H9 (cell line): Measurements from ENCODE around the gene ZSWIM2. TPM values are rescaled to one million over a fixed set of nuclear protein-coding genes. Genes with fewer than 3 reads are reported as not detected.

Source experiments
- DNase-seq: peaks from one replicate; pipeline ENCODE4 v3.0.0-alpha.2; 2017
- H2AFZ ChIP-seq: one replicate; pipeline ENCODE4 v1.6.1; 2013; ENCODE audit warnings: mild to moderate bottlenecking, low read length, control low read depth, moderate library complexity
- H2AK5ac ChIP-seq: 2 replicates; pipeline ENCODE4 v1.6.1; 2013; ENCODE audit warnings: low read length, control low read depth, mixed read lengths; ENCODE audit not compliant: insufficient read length
- H2BK120ac ChIP-seq: one replicate; pipeline ENCODE4 v1.6.1; 2013; ENCODE audit warnings: low read depth, mild to moderate bottlenecking, low read length, control low read depth, inconsistent platforms; ENCODE audit not compliant: poor library complexity, severe bottlenecking
- H2BK12ac ChIP-seq: 2 replicates; pipeline ENCODE4 v1.6.1; 2013; ENCODE audit warnings: low read length, control low read depth, mixed read lengths, low read depth; ENCODE audit not compliant: insufficient read length
- H2BK15ac ChIP-seq: 2 replicates; pipeline ENCODE4 v1.6.1; 2013; ENCODE audit warnings: low read depth, low read length, control low read depth
- H2BK20ac ChIP-seq: one replicate; pipeline ENCODE4 v1.6.1; 2013; ENCODE audit warnings: low read depth, mild to moderate bottlenecking, low read length, control low read depth, inconsistent platforms; ENCODE audit not compliant: poor library complexity, severe bottlenecking
- H2BK5ac ChIP-seq: 2 replicates; pipeline ENCODE4 v1.6.1; 2013; ENCODE audit warnings: low read length, control low read depth, mixed read lengths; ENCODE audit not compliant: insufficient read length
- H3K14ac ChIP-seq: 2 replicates; pipeline ENCODE4 v1.6.1; 2013; ENCODE audit warnings: low read length, control low read depth; ENCODE audit not compliant: insufficient read depth
- H3K18ac ChIP-seq: 2 replicates; pipeline ENCODE4 v1.6.1; 2013; ENCODE audit warnings: low read depth, mild to moderate bottlenecking, mixed read lengths, low read length, control low read depth; ENCODE audit not compliant: insufficient read length
- H3K23ac ChIP-seq: 2 replicates; pipeline ENCODE4 v1.6.1; 2013; ENCODE audit warnings: low read length, control low read depth, mixed read lengths, low read depth; ENCODE audit not compliant: insufficient read length
- H3K23me2 ChIP-seq: 2 replicates; pipeline ENCODE4 v1.6.1; 2013; ENCODE audit warnings: low read depth, mild to moderate bottlenecking, mixed read lengths, low read length, control low read depth; ENCODE audit not compliant: insufficient read length, poor library complexity, severe bottlenecking
- H3K27ac ChIP-seq: 2 replicates; pipeline ENCODE4 v1.5.1; 2013; ENCODE audit warnings: low read length, control low read depth, mixed read lengths, low read depth; ENCODE audit not compliant: insufficient read length
- H3K27me3 ChIP-seq: 2 replicates; pipeline ENCODE4 v1.6.1; 2013; ENCODE audit warnings: low read length, control low read depth, inconsistent platforms; ENCODE audit not compliant: insufficient read depth
- H3K4ac ChIP-seq: 2 replicates; pipeline ENCODE4 v1.6.1; 2013; ENCODE audit warnings: low read depth, mild to moderate bottlenecking, control low read depth, inconsistent platforms, low read length, moderate library complexity
- H3K4me1 ChIP-seq: 2 replicates; pipeline ENCODE4 v1.6.1; 2013; ENCODE audit warnings: low read length, control low read depth, inconsistent platforms; ENCODE audit not compliant: insufficient read depth
- H3K4me2 ChIP-seq: 2 replicates; pipeline ENCODE4 v1.6.1; 2013; ENCODE audit warnings: low read length, control low read depth, mixed read lengths; ENCODE audit not compliant: insufficient read length, insufficient read depth
- H3K56ac ChIP-seq: 2 replicates; pipeline ENCODE4 v1.6.1; 2013; ENCODE audit warnings: low read depth, mild to moderate bottlenecking, mixed read lengths, low read length, control low read depth; ENCODE audit not compliant: insufficient read length
- H3K79me1 ChIP-seq: 2 replicates; pipeline ENCODE4 v1.6.1; 2013; ENCODE audit warnings: low read depth, mild to moderate bottlenecking, moderate library complexity, low read length, control low read depth, inconsistent platforms; ENCODE audit not compliant: insufficient read depth, poor library complexity, severe bottlenecking
- H3K79me2 ChIP-seq: 2 replicates; pipeline ENCODE4 v1.6.1; 2013; ENCODE audit warnings: low read length, control low read depth, inconsistent platforms; ENCODE audit not compliant: insufficient read depth
- H3K9ac ChIP-seq: 2 replicates; pipeline ENCODE4 v1.6.1; 2013; ENCODE audit warnings: low read length, control low read depth, mixed read lengths; ENCODE audit not compliant: insufficient read length; ENCODE audit errors: extremely low read depth
- H3K9me3 ChIP-seq: one replicate; pipeline ENCODE4 v1.6.1; 2013; ENCODE audit warnings: low read depth, low read length, inconsistent platforms; ENCODE audit not compliant: control insufficient read depth
- H3T11ph ChIP-seq: one replicate; pipeline ENCODE4 v1.6.1; 2013; ENCODE audit warnings: mild to moderate bottlenecking, low read length, control low read depth, inconsistent platforms
- H4K20me1 ChIP-seq: one replicate; pipeline ENCODE4 v1.6.1; 2013; ENCODE audit not compliant: control insufficient read depth, insufficient read length, insufficient read depth
- H4K5ac ChIP-seq: 2 replicates; pipeline ENCODE4 v1.6.1; 2013; ENCODE audit warnings: low read depth, mild to moderate bottlenecking, mixed read lengths, low read length, control low read depth; ENCODE audit not compliant: insufficient read length
- H4K8ac ChIP-seq: replicated peaks from 2 replicates; pipeline ENCODE4 v1.6.1; 2013; ENCODE audit warnings: low read length, control low read depth, mixed read lengths, low read depth; ENCODE audit not compliant: insufficient read length
- H4K91ac ChIP-seq: 2 replicates; pipeline ENCODE4 v1.6.1; 2013; ENCODE audit warnings: low read depth, mild to moderate bottlenecking, moderate library complexity, mixed read lengths, low read length, control low read depth; ENCODE audit not compliant: insufficient read length
- H3K27ac Mint-ChIP-seq, 3 experiments: 2 replicates in 2 of 3; 3 replicates in 1 of 3; pipeline ENCODE4 v1.8.0; 2020 to 2021; ENCODE audit warnings: mixed read lengths in 3 of 3, mild to moderate bottlenecking in 1 of 3, moderate library complexity in 1 of 3
- H3K27me3 Mint-ChIP-seq: 2 replicates; pipeline ENCODE4 v1.8.0; 2021; ENCODE audit warnings: low read depth, mild to moderate bottlenecking, moderate library complexity, mixed read lengths
- H3K36me3 Mint-ChIP-seq, 3 experiments: 2 replicates in 2 of 3; 3 replicates in 1 of 3; pipeline ENCODE4 v1.8.0; 2020 to 2021; ENCODE audit warnings: low read depth in 3 of 3, mixed read lengths in 3 of 3; ENCODE audit not compliant: insufficient read depth in 1 of 3
- H3K4me1 Mint-ChIP-seq, 2 experiments: 2 replicates each; pipeline ENCODE4 v1.8.0; 2020; ENCODE audit warnings: mixed read lengths in 2 of 2
- H3K4me3 Mint-ChIP-seq, 2 experiments: 2 replicates in 1 of 2; 3 replicates in 1 of 2; pipeline ENCODE4 v1.8.0; 2020 to 2021; ENCODE audit warnings: mild to moderate bottlenecking in 2 of 2, mixed read lengths in 2 of 2, moderate library complexity in 1 of 2
- H3K9me3 Mint-ChIP-seq, 2 experiments: 2 replicates in 1 of 2; 3 replicates in 1 of 2; pipeline ENCODE4 v1.8.0; 2020; ENCODE audit warnings: mild to moderate bottlenecking in 2 of 2, mixed read lengths in 2 of 2, moderate library complexity in 1 of 2
- WGBS: extraction: QIAGEN DNeasy Blood & Tissue Kit; methylation state at CpG from one replicate; pipeline ENCODE4 v1.1.7; 2013; ENCODE audit warnings: missing lambda C conversion rate, low lambda C conversion rate, mixed read lengths; ENCODE audit not compliant: insufficient read length; ENCODE audit errors: extremely low coverage; 5-methylcytosine and 5-hydroxymethylcytosine counted together
- total RNA-seq: library from RNA; stranded (reverse); gene quantifications from 2 replicates; pipeline ENCODE4 v1.2.1, GENCODE V29; 2021
- TF ChIP-seq, protein P1 (sequence below): fragments of 200-600 bp; sonication (generic); conservative IDR thresholded peaks from 3 replicates; pipeline ENCODE4 v1.8.0; 2021; ENCODE audit warnings: antibody characterized with exemption, mild to moderate bottlenecking

The ZSWIM2 gene
- total RNA-seq, 1 experiment from 2014 or later = not detected

DNA sequence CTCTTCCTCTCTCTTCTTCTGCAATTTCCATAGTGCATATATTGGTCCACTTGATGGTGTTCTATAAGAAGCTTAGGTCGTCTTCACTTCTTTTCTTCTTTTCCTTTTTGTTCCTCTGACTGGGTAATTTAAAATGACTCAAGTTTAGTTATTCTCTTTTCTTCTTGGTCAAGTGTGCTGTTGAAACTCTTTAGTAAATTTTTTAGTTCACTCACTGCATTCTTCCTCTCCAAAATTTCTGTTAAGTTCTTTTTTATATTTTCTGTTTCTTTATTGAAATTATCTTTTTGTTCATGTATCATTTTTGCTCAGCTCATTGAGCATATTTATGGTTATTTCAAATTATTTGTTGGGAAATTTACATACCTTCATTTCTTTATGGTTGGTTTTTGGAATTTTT lies 32.7 kb upstream of the ZSWIM2 start:
- no peak overlapping the region for H2BK20ac ChIP-seq
- H2BK120ac ChIP-seq = no peak overlapping the region

More for the DNA sequence above, 32.7 kb upstream of the ZSWIM2 start:
- Histone ChIP-seq H3K4me2 (no peak overlapping the region), H3K14ac (no peak overlapping the region), H4K5ac (no peak overlapping the region), H3K27me3 (no peaks in the 10 kb centered on the region), H3K9ac (no peak overlapping the region), H2BK5ac (no peak overlapping the region), H2AFZ (no peak overlapping the region), H3T11ph (no peak overlapping the region), H3K4ac (no peak overlapping the region), H3K23me2 (no peaks in the 10 kb centered on the region), H4K20me1 (no peaks in the 10 kb centered on the region), H4K91ac (no peak overlapping the region), H3K79me2 (no peaks in the 10 kb centered on the region), H2AK5ac (no peak overlapping the region), H3K79me1 (no peaks in the 10 kb centered on the region), H3K18ac (no peak overlapping the region), H3K23ac (no peak overlapping the region), H3K56ac (no peak overlapping the region), H2BK12ac (no peak overlapping the region), H3K27ac (no peak overlapping the region), H3K4me1 (no peaks in the 10 kb centered on the region), H3K9me3 (no peaks in the 10 kb centered on the region), H2BK15ac (no peak overlapping the region), H4K8ac (no peak overlapping the region)
- Mint-ChIP-seq H3K27me3 (no peaks in the 10 kb centered on the region), H3K36me3 (no peaks in the 10 kb centered on the region; a peak in 2 of 7 replicates), H3K27ac (no peak overlapping the region), H3K4me3 (no peak overlapping the region), H3K4me1 (peaks cover 0 to 5% of the 10 kb centered on the region in 2 experiments; a peak in 1 of 4 replicates), H3K9me3 (peaks cover 0 to 3% of the 10 kb centered on the region in 2 experiments; a peak in 2 of 5 replicates)
- no CpG with 5 or more reads among the region's 1 CpG for WGBS
- no peak for DNase-seq
- TF ChIP-seq, protein P1, sequence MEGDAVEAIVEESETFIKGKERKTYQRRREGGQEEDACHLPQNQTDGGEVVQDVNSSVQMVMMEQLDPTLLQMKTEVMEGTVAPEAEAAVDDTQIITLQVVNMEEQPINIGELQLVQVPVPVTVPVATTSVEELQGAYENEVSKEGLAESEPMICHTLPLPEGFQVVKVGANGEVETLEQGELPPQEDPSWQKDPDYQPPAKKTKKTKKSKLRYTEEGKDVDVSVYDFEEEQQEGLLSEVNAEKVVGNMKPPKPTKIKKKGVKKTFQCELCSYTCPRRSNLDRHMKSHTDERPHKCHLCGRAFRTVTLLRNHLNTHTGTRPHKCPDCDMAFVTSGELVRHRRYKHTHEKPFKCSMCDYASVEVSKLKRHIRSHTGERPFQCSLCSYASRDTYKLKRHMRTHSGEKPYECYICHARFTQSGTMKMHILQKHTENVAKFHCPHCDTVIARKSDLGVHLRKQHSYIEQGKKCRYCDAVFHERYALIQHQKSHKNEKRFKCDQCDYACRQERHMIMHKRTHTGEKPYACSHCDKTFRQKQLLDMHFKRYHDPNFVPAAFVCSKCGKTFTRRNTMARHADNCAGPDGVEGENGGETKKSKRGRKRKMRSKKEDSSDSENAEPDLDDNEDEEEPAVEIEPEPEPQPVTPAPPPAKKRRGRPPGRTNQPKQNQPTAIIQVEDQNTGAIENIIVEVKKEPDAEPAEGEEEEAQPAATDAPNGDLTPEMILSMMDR = no peak
